Small intestine (tissue), 7 donors: ENCODE results near the gene EFCAB11. TPM values are rescaled to one million over a fixed set of nuclear protein-coding genes. Genes with fewer than 3 reads are reported as not detected.

Experiments
- DNase-seq, 2 donors: peaks; one replicate each; pipeline versions ENCODE4 v3.0.0 to v3.0.0-alpha.2; 2013
- FAIRE-seq: peaks from 2 replicates; lab custom pipeline; 2012; peaks lifted over from hg19 to GRCh38; lab: Jason Lieb, UNC
- H3K27ac ChIP-seq, 3 donors: one replicate each; pipeline ENCODE4 v1.5.1; 2013; ENCODE audit warnings: low read length in 2 of 3, mild to moderate bottlenecking in 2 of 3, control low read depth in 1 of 3, inconsistent platforms in 1 of 3, low read depth in 1 of 3, moderate library complexity in 1 of 3
- H3K27me3 ChIP-seq, 3 donors: one replicate each; pipeline ENCODE4 v1.6.1; 2013; ENCODE audit warnings: low read length in 3 of 3, inconsistent platforms in 1 of 3; ENCODE audit not compliant: control insufficient read depth in 3 of 3, insufficient read depth in 3 of 3
- H3K36me3 ChIP-seq, 3 donors: one replicate each; pipeline ENCODE4 v1.6.1; 2013; ENCODE audit warnings: low read length in 3 of 3, inconsistent platforms in 1 of 3, low read depth in 1 of 3, mild to moderate bottlenecking in 1 of 3, moderate library complexity in 1 of 3; ENCODE audit not compliant: control insufficient read depth in 3 of 3, insufficient read depth in 2 of 3
- H3K4me1 ChIP-seq, 3 donors: one replicate each; pipeline ENCODE4 v1.6.1; 2013; ENCODE audit warnings: low read length in 2 of 3, inconsistent platforms in 1 of 3, low read depth in 1 of 3, mild to moderate bottlenecking in 1 of 3, moderate library complexity in 1 of 3; ENCODE audit not compliant: control insufficient read depth in 3 of 3, insufficient read depth in 2 of 3
- H3K4me3 ChIP-seq, 3 donors: one replicate each; pipeline ENCODE4 v1.5.1; 2013; ENCODE audit warnings: low read length in 3 of 3, control low read depth in 1 of 3, inconsistent platforms in 1 of 3, low read depth in 1 of 3, mild to moderate bottlenecking in 1 of 3, moderate library complexity in 1 of 3
- H3K9me3 ChIP-seq, 2 donors: one replicate each; pipeline ENCODE4 v1.6.1; 2013; ENCODE audit warnings: low read depth in 1 of 2, low read length in 1 of 2; ENCODE audit not compliant: control insufficient read depth in 2 of 2, insufficient read depth in 1 of 2
- WGBS, 3 donors: extraction: QIAGEN DNeasy Blood & Tissue Kit; methylation state at CpG; one replicate each; pipeline ENCODE4 v1.1.7; 2013; 5-methylcytosine and 5-hydroxymethylcytosine counted together
- polyA plus RNA-seq, 4 donors: library from polyadenylated mRNA; stranded (reverse) in 3 of 4; unstranded in 1 of 4; fragments of 200-250 nt in 3 of 4; fragments of 120-200 nt in 1 of 4; gene quantifications; one replicate each; pipeline versions ENCODE4 v1.2.1 to v1.2.3, GENCODE V29; 2013
- donor health status: healthy with polysubstance abuse.
- donor health status: control.
- donor health status: control.
- donor health status: Bipolar disorder and iron deficiency.
- donor health status: healthy.

Gene EFCAB11
- polyA plus RNA-seq, 4 donors = 3.8 to 15.4 (median 7.8) TPM

GRCh38 chr14:89753828-89754412 is 200.6 kb downstream of the EFCAB11 start:
- H3K9me3 ChIP-seq = peaks cover 0 to 9% of the 10 kb centered on the region in 2 donors
- no peak overlapping the region for H3K4me3 ChIP-seq
- WGBS, 3 donors = 81 to 95% (median 93%) methylated on average over 4 of the region's 4 CpGs
- H3K4me1 ChIP-seq = peaks cover 0 to 6% (median 0%) of the 10 kb centered on the region in 3 donors
- no peak for DNase-seq
- no peaks in the 10 kb centered on the region for H3K27me3 ChIP-seq
- H3K27ac ChIP-seq = no peak overlapping the region
- no peak for FAIRE-seq
- no peaks in the 10 kb centered on the region for H3K36me3 ChIP-seq

GRCh38 chr14:89750908-89751392 is 203.6 kb downstream of the EFCAB11 start:
- FAIRE-seq (no peak), DNase-seq (no peak)
- Histone ChIP-seq H3K27ac (peak overlapping the region in 1 of 3 donors; percentile 26), H3K4me1 (peaks cover 0 to 6% (median 0%) of the 10 kb centered on the region in 3 donors), H3K4me3 (no peak overlapping the region), H3K36me3 (no peaks in the 10 kb centered on the region), H3K27me3 (no peaks in the 10 kb centered on the region), H3K9me3 (peaks cover 0 to 13% of the 10 kb centered on the region in 2 donors)
- WGBS, 3 donors = 53 to 71% (median 64%) methylated on average over 5 of the region's 5 CpGs

- Histone ChIP-seq H3K27ac (peak overlapping the region in 1 of 3 donors; percentile 26), H3K4me3 (no peak overlapping the region), H3K36me3 (no peaks in the 10 kb centered on the region), H3K27me3 (no peaks in the 10 kb centered on the region), H3K9me3 (peaks cover 0 to 7% of the 10 kb centered on the region in 2 donors), H3K4me1 (peaks cover 0 to 6% (median 0%) of the 10 kb centered on the region in 3 donors)
- WGBS, 3 donors = 44 to 49% (median 47%) methylated on average over 6 of the region's 6 CpGs
- FAIRE-seq (no peak), DNase-seq (peak; percentile 19 to 40)
These were observed 204.2 kb downstream of the EFCAB11 start for GRCh38 chr14:89750281-89750755.

GRCh38 chr14:89748004-89748403 is 206.5 kb downstream of the EFCAB11 start:
- FAIRE-seq (no peak), DNase-seq (no peak)
- Histone ChIP-seq H3K27ac (no peak overlapping the region), H3K27me3 (no peaks in the 10 kb centered on the region), H3K36me3 (no peaks in the 10 kb centered on the region), H3K4me1 (peaks cover 0 to 6% (median 2%) of the 10 kb centered on the region in 3 donors), H3K4me3 (no peak overlapping the region), H3K9me3 (peaks cover 0 to 15% of the 10 kb centered on the region in 2 donors)
- WGBS, 3 donors = 75 to 78% (median 77%) methylated on average over 5 of the region's 5 CpGs

- FAIRE-seq (no peak), DNase-seq (peak; percentile 43 to 86)
- Histone ChIP-seq H3K9me3 (peaks cover 0 to 22% of the 10 kb centered on the region in 2 donors), H3K4me3 (no peak overlapping the region), H3K27ac (no peak overlapping the region), H3K27me3 (no peaks in the 10 kb centered on the region), H3K36me3 (no peaks in the 10 kb centered on the region), H3K4me1 (peaks cover 0 to 6% (median 2%) of the 10 kb centered on the region in 3 donors)
- 58 to 83% (median 70%) methylated on average over 4 of the region's 4 CpGs for WGBS, 3 donors
These were observed 207.4 kb downstream of the EFCAB11 start for GRCh38 chr14:89747126-89747525.

- FAIRE-seq (no peak), DNase-seq (peak in 1 of 2 donors; percentile 50)
- Histone ChIP-seq H3K4me3 (no peak overlapping the region), H3K36me3 (no peaks in the 10 kb centered on the region), H3K9me3 (peaks cover 0 to 24% of the 10 kb centered on the region in 2 donors), H3K4me1 (peaks cover 0 to 6% (median 2%) of the 10 kb centered on the region in 3 donors), H3K27me3 (no peaks in the 10 kb centered on the region), H3K27ac (peak overlapping the region in 1 of 3 donors; percentile 8)
- WGBS, 3 donors = 68 to 86% (median 68%) methylated on average over 2 of the region's 2 CpGs
These were observed 207.9 kb downstream of the EFCAB11 start for GRCh38 chr14:89746654-89747053.

GRCh38 chr14:89746135-89746534 is 208.4 kb downstream of the EFCAB11 start:
- H3K27me3 ChIP-seq = no peaks in the 10 kb centered on the region
- no peaks in the 10 kb centered on the region for H3K36me3 ChIP-seq
- 77 to 89% (median 77%) methylated on average over 7 of the region's 7 CpGs for WGBS, 3 donors
- H3K27ac ChIP-seq = peak overlapping the region in 1 of 3 donors; percentile 8
- peaks cover 0 to 6% (median 2%) of the 10 kb centered on the region in 3 donors for H3K4me1 ChIP-seq
- no peak overlapping the region for H3K4me3 ChIP-seq
- peak in 1 of 2 donors; percentile 50 for DNase-seq
- H3K9me3 ChIP-seq = peaks cover 0 to 26% of the 10 kb centered on the region in 2 donors
- FAIRE-seq = no peak
